C4-2B (cell line): ENCODE measurements around the gene MBL2.

ENCODE experiments used
- CTCF ChIP-seq: fragments of 450-650 bp; conservative IDR thresholded peaks from 2 replicates; pipeline ENCODE4 v1.5.1; 2017; ENCODE audit warnings: mild to moderate bottlenecking
- ZFX ChIP-seq: fragments of 450-650 bp; IDR thresholded peaks from 2 replicates; pipeline ENCODE4 v1.6.1; 2017

- TF ChIP-seq CTCF (no peak), ZFX (no peak)
These were observed 30.7 kb downstream of the MBL2 start for GRCh38 chr10:52741851-52742250.
